A673 (cell line): ENCODE data around the gene IRF2. TPM values are rescaled to one million over a fixed set of nuclear protein-coding genes. Genes with fewer than 3 reads are reported as not detected.
A peak's percentile ranks its signal among the peaks of the same experiment; 100 is the strongest.

Experiments
- BruUV-seq: library from RNA; stranded (reverse); fragments of 400-500 nt; replicated peaks from 2 replicates; lab custom pipeline; 2021; lab: Mats Ljungman, UMichigan
- CTCF ChIA-PET: fragments of 300-600 bp; sonication (Branson Sonifier 250); formaldehyde crosslinking; loops from one replicate; lab custom pipeline; 2022; ENCODE audit warnings: antibody characterized with exemption; lab: Charles Lee
- POLR2A ChIA-PET: fragments of 300-600 bp; sonication (Branson Sonifier 250); formaldehyde crosslinking; loops from one replicate; lab custom pipeline; 2022; ENCODE audit warnings: antibody characterized with exemption; ENCODE audit not compliant: low non-redundant PET; lab: Charles Lee
- DNase-seq: peaks from one replicate; pipeline ENCODE4 v3.0.0-alpha.2; 2015; ENCODE audit warnings: low spot score
- H3K27ac ChIP-seq: fragments of 200-600 bp; sonication (generic); 2 replicates; pipeline ENCODE4 v1.5.1; 2016; ENCODE audit warnings: mixed run types, low read depth, mild to moderate bottlenecking, mixed read lengths, antibody characterized with exemption, low read length; ENCODE audit not compliant: poor library complexity, severe bottlenecking
- H3K27me3 ChIP-seq: fragments of 200-600 bp; sonication (generic); replicated peaks from 2 replicates; pipeline ENCODE4 v1.6.1; 2017; ENCODE audit warnings: mixed run types, low read depth, mild to moderate bottlenecking, mixed read lengths, antibody characterized with exemption, low read length; ENCODE audit not compliant: insufficient read depth, poor library complexity
- H3K36me3 ChIP-seq: fragments of 200-600 bp; sonication (generic); 2 replicates; pipeline ENCODE4 v1.6.1; 2016; ENCODE audit warnings: mixed run types, mild to moderate bottlenecking, mixed read lengths, antibody characterized with exemption, low read length; ENCODE audit not compliant: insufficient read depth, poor library complexity, severe bottlenecking
- H3K4me1 ChIP-seq: fragments of 200-600 bp; sonication (generic); 2 replicates; pipeline ENCODE4 v1.6.1; 2017; ENCODE audit warnings: mixed run types, mild to moderate bottlenecking, mixed read lengths, antibody characterized with exemption, low read length; ENCODE audit not compliant: insufficient read depth, poor library complexity, severe bottlenecking
- H3K4me3 ChIP-seq: fragments of 200-600 bp; sonication (generic); 2 replicates; pipeline ENCODE4 v1.5.1; 2016; ENCODE audit warnings: low read depth, mixed run types, mild to moderate bottlenecking, mixed read lengths, low read length; ENCODE audit not compliant: poor library complexity, severe bottlenecking
- H3K9me3 ChIP-seq: fragments of 200-600 bp; sonication (generic); 2 replicates; pipeline ENCODE4 v1.6.1; 2016; ENCODE audit warnings: mixed run types, low read depth, mild to moderate bottlenecking, mixed read lengths, antibody characterized with exemption, low read length; ENCODE audit not compliant: poor library complexity, severe bottlenecking
- EZH2 ChIP-seq: fragments of 200-600 bp; sonication (generic); IDR thresholded peaks from 2 replicates; pipeline ENCODE4 v1.6.1; 2017; ENCODE audit warnings: borderline replicate concordance, low read depth, mild to moderate bottlenecking, mixed read lengths, antibody characterized with exemption, low read length; ENCODE audit not compliant: poor library complexity, severe bottlenecking
- intact Hi-C: fragments of 100-400 bp; cut with micrococcal nuclease; formaldehyde crosslinking; loops from one replicate; pipeline ENCODE4 v1.10.0; 2022; ENCODE audit not compliant: unreplicated experiment
- total RNA-seq: library from RNA; stranded (reverse); gene quantifications from 2 replicates; pipeline ENCODE4 v1.2.3, GENCODE V29; 2021
- TF ChIP-seq, protein P1 (sequence below): fragments of 300-800, 200-600 bp; sonication (generic); conservative IDR thresholded peaks from 2 replicates; pipeline ENCODE4 v1.5.1; 2017; ENCODE audit warnings: low read depth, mild to moderate bottlenecking, antibody characterized with exemption, low read length, moderate library complexity, mixed read lengths

Gene IRF2
- total RNA-seq, 1 experiment from 2014 or later, result 28.2 TPM

DNA sequence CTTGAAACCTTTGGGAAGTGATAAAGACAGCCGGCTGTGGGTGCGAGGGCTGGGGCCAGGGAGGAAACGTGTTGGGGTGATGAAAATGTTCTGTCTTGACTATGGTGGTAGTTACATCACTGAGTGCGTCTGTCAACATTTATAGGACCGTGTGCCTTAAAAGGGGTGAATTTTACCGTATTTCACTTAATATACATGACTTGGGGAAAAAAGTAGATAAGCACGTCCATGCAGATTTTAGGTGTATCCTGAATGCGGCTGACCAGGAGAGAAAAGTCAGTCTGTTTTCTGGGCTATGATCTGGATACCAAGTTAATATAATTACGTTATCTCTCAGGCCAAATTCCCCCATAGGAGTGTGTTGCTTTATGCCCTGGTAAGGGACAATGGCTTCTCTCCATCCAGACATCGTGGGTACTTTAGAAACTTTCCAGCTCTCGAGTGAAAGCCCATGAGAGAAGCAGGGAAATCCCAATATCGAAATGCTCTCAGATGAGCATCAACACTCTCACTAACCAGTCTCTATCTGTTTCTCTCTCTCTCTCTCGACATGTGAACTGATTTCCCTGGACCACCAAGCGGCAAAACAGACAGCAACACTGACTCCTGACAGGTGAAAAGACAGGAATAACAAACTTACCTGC lies 71.5 kb downstream of the IRF2 start:
- H3K36me3 ChIP-seq, result peaks cover 25% of the 10 kb centered on the region
- CTCF ChIA-PET, result no interaction called here
- H3K4me1 ChIP-seq, result peaks cover 24% of the 10 kb centered on the region
- H3K27ac ChIP-seq, result no peak overlapping the region
- POLR2A ChIA-PET, result no interaction called here
- no peaks in the 10 kb centered on the region for H3K9me3 ChIP-seq
- intact Hi-C loops, result no loop called here
- no peak for DNase-seq
- H3K4me3 ChIP-seq, result no peak overlapping the region
- TF ChIP-seq, protein P1, sequence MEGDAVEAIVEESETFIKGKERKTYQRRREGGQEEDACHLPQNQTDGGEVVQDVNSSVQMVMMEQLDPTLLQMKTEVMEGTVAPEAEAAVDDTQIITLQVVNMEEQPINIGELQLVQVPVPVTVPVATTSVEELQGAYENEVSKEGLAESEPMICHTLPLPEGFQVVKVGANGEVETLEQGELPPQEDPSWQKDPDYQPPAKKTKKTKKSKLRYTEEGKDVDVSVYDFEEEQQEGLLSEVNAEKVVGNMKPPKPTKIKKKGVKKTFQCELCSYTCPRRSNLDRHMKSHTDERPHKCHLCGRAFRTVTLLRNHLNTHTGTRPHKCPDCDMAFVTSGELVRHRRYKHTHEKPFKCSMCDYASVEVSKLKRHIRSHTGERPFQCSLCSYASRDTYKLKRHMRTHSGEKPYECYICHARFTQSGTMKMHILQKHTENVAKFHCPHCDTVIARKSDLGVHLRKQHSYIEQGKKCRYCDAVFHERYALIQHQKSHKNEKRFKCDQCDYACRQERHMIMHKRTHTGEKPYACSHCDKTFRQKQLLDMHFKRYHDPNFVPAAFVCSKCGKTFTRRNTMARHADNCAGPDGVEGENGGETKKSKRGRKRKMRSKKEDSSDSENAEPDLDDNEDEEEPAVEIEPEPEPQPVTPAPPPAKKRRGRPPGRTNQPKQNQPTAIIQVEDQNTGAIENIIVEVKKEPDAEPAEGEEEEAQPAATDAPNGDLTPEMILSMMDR, result no peak
- TF ChIP-seq EZH2, result no peak
- BruUV-seq, result no TSS peak
- H3K27me3 ChIP-seq, result no peaks in the 10 kb centered on the region

DNA sequence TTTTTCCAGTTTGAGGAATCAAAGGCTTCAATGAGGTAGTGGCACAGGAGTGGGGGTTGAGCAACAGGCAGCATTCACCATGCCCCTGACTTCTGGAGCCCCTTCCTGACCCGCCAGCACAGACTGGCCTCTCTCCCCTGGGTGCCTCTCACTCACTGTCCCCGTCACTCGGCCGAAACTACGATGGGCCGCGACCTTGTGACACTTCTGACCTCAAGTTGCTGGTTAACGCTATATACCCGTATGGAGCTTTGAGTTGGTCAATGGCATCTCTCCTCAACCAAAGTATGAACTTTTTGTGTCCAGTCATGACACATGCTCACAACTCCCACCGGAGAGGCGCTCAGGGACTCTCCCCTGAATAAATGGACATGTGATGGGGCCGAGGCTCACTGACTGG lies 72.1 kb downstream of the IRF2 start:
- H3K9me3 ChIP-seq, result no peaks in the 10 kb centered on the region
- no TSS peak for BruUV-seq
- intact Hi-C loops, result no loop called here

DNA sequence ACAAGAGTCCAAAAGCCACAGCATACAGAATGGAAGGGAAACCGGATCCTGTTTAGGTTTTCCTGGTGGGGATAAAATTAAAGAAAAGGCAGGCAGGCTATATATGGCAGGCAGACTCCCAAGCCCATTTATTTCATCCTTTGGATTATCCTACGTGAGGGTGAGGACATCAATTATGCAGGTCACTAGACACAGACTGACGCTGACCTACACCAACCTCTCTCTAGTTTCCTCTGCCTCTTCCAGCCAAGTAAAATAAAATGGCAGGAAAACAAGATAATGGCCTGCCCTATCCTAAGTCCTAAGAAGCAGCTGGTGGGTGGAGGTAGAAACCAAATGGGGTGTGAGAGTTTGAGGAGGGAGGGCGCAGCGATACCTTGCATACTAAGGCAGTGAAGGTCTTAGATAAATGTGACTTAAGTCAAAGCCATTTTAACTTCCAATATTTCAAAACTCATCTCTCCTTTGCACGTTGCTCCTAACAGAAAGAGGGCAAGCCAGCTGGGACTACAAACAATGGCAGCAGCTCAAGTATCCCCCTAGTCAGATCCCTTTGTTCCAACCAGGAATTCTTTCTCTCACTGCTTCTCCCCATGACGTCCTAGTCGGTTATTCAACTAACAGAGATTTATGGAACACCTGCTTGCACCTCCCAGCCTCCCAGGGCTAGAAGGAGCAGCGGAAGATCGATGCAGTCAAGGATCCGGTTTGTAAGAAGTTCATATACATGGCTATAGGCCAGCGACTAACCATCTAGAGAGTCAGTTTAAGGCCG lies 72.8 kb downstream of the IRF2 start:
- peaks cover 12% of the 10 kb centered on the region for H3K36me3 ChIP-seq
- no peaks in the 10 kb centered on the region for H3K9me3 ChIP-seq
- BruUV-seq, result no TSS peak
- no peak for DNase-seq
- ChIA-PET POLR2A (no interaction called here), CTCF (no interaction called here)
- no peaks in the 10 kb centered on the region for H3K27me3 ChIP-seq
- H3K4me3 ChIP-seq, result no peak overlapping the region
- no peak for TF ChIP-seq EZH2
- H3K27ac ChIP-seq, result peak overlapping the region; percentile 32
- H3K4me1 ChIP-seq, result peaks cover 26% of the 10 kb centered on the region
- intact Hi-C loops, result no loop called here

More for the DNA sequence above, 72.1 kb downstream of the IRF2 start:
- H3K4me3 ChIP-seq, result no peak overlapping the region
- no peak for TF ChIP-seq EZH2
- TF ChIP-seq, protein P1, result no peak
- peaks cover 23% of the 10 kb centered on the region for H3K4me1 ChIP-seq
- ChIA-PET CTCF (no interaction called here), POLR2A (no interaction called here)
- H3K27me3 ChIP-seq, result no peaks in the 10 kb centered on the region
- DNase-seq, result no peak
- no peak overlapping the region for H3K27ac ChIP-seq
- peaks cover 19% of the 10 kb centered on the region for H3K36me3 ChIP-seq
